GM12874 (cell line): Measurements from ENCODE around the gene SLC26A1.
A peak's percentile ranks its signal among the peaks of the same experiment; 100 is the strongest.

Source experiments
- CTCF ChIP-seq: IDR thresholded peaks from 2 replicates; pipeline ENCODE4 v1.5.1; 2011; ENCODE audit warnings: low read depth, mild to moderate bottlenecking, control low read depth, low read length, moderate library complexity; ENCODE audit not compliant: insufficient read depth

Gene SLC26A1

GRCh38 chr4:991451-992296 is 1.5 kb downstream of the SLC26A1 start:
- TF ChIP-seq CTCF, result no peak

GRCh38 chr4:990746-991367 is 2.3 kb downstream of the SLC26A1 start:
- no peak for TF ChIP-seq CTCF

GRCh38 chr4:989722-990471 is 3.3 kb downstream of the SLC26A1 start:
- TF ChIP-seq CTCF, result no peak

- no peak for TF ChIP-seq CTCF
These were observed 4.2 kb downstream of the SLC26A1 start for GRCh38 chr4:988726-989721.

- TF ChIP-seq CTCF, result no peak
These were observed 5.3 kb downstream of the SLC26A1 start for GRCh38 chr4:987624-988513.

- TF ChIP-seq CTCF, result peak; percentile 80
These were observed 6.2 kb downstream of the SLC26A1 start, which contains the start of gene IDUA for GRCh38 chr4:986879-987623. IDUA (plus strand) TSS chr4:987044; CDS start chr4:987085, 41 bp downstream.
